GM18507 (cell line): Measurements from ENCODE around the gene AGGF1.
"Not testable (repeated sequence)": the region's sequence is repeated elsewhere in the genome, so short reads cannot be mapped to it uniquely, and the experiment has no call there.

ENCODE experiments used
- DNase-seq: peaks from one replicate; pipeline ENCODE4 v3.0.0; 2011; ENCODE audit warnings: low read depth; ENCODE audit not compliant: insufficient read length; ENCODE audit errors: extremely low spot score
- FAIRE-seq: peaks from 2 replicates; lab custom pipeline; 2011; peaks lifted over from hg19 to GRCh38; lab: Jason Lieb, UNC

The AGGF1 gene

GRCh38 chr5:77022511-77023417 lies 7.4 kb upstream of the AGGF1 start:
- DNase-seq (no peak), FAIRE-seq (no peak)

- FAIRE-seq = no peak
- DNase-seq = no peak
Measured at GRCh38 chr5:77024490-77024889, 5.7 kb upstream of the AGGF1 start.

GRCh38 chr5:77028631-77029375 lies 1.4 kb upstream of the AGGF1 start:
- DNase-seq (no peak), FAIRE-seq (no peak)

- DNase-seq (no peak), FAIRE-seq (no peak)
Measured at GRCh38 chr5:77029376-77029885, 773 bp upstream of the AGGF1 start.

- no peak for DNase-seq
- no peak for FAIRE-seq
Measured at GRCh38 chr5:77031891-77032290, 1.7 kb downstream of the AGGF1 start.

- no peak for FAIRE-seq
- DNase-seq = no peak
Measured at GRCh38 chr5:77032635-77033034, 2.4 kb downstream of the AGGF1 start.

GRCh38 chr5:77033338-77033737 lies 3.1 kb downstream of the AGGF1 start:
- no peak for FAIRE-seq
- no peak for DNase-seq

- FAIRE-seq (no peak), DNase-seq (no peak)
Measured at GRCh38 chr5:77035950-77036349, 5.7 kb downstream of the AGGF1 start.

GRCh38 chr5:77046416-77047073 lies 16.3 kb downstream of the AGGF1 start:
- FAIRE-seq = no peak
- DNase-seq = no peak

- DNase-seq = no peak
- FAIRE-seq = no peak
Measured at GRCh38 chr5:77064040-77064439, 33.8 kb downstream of the AGGF1 start.

GRCh38 chr5:77065256-77065655 lies 35.1 kb downstream of the AGGF1 start:
- DNase-seq = no peak
- FAIRE-seq = no peak

GRCh38 chr5:77066184-77066583 lies 36.0 kb downstream of the AGGF1 start:
- FAIRE-seq = peak; percentile 21
- DNase-seq = no peak

- FAIRE-seq = peak; percentile 60
- no peak for DNase-seq
Measured at GRCh38 chr5:77066823-77067442, 36.7 kb downstream of the AGGF1 start.

- FAIRE-seq = no peak
- no peak for DNase-seq
Measured at GRCh38 chr5:77073667-77074066, 43.5 kb downstream of the AGGF1 start.

- no peak for FAIRE-seq
- DNase-seq = no peak
Measured at GRCh38 chr5:77074745-77075144, 44.5 kb downstream of the AGGF1 start.

GRCh38 chr5:77076961-77077828 lies 47.0 kb downstream of the AGGF1 start:
- FAIRE-seq = no peak
- DNase-seq = peak; percentile 58

GRCh38 chr5:77077829-77078176 lies 47.6 kb downstream of the AGGF1 start:
- DNase-seq (no peak), FAIRE-seq (no peak)

- not testable (repeated sequence) for DNase-seq, FAIRE-seq
Measured at GRCh38 chr5:77080479-77080878, 50.3 kb downstream of the AGGF1 start.

GRCh38 chr5:77080905-77081304 lies 50.7 kb downstream of the AGGF1 start:
- DNase-seq (no peak), FAIRE-seq (no peak)
